ENCODE results near the gene PGLYRP3.

Gene PGLYRP3

DNA sequence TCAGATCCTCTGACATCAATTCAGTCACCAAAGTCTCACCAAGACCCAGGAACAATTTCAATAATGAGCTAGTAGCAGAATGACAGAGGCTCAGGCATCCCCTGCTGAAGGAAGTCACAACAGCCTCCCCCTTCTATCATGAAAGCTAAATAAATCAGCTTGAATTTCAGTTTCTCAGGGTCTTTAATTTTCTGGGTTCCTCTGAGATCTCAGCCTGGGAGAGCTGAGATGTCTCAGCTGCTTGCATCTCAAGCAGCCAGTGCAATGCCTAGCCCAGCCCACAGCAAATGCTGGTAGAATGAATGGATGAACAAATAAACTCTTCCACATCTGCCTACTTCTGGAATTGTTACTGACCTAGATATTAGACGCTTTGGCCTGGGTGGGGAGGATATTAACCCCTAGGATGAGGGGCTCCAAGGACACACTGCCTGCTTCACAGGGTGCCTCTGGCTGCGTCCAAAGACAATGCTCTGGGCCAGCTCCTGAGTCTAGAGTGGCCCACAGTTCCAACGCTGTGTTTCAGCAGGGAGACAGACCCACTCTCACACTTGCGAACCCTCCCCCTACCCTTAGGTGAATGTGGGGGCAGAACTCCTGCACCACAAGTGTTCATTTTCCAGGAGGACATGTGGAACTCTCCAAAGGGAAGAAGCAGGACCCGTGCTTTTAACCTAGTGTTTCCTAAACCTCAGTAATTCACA lies 64.4 kb downstream of the PGLYRP3 start:
- no peak for TF ChIP-seq CTCF (IDR thresholded peaks at IDR 0.05)
